ENCODE measurements around the gene FKTN.

The FKTN gene

DNA sequence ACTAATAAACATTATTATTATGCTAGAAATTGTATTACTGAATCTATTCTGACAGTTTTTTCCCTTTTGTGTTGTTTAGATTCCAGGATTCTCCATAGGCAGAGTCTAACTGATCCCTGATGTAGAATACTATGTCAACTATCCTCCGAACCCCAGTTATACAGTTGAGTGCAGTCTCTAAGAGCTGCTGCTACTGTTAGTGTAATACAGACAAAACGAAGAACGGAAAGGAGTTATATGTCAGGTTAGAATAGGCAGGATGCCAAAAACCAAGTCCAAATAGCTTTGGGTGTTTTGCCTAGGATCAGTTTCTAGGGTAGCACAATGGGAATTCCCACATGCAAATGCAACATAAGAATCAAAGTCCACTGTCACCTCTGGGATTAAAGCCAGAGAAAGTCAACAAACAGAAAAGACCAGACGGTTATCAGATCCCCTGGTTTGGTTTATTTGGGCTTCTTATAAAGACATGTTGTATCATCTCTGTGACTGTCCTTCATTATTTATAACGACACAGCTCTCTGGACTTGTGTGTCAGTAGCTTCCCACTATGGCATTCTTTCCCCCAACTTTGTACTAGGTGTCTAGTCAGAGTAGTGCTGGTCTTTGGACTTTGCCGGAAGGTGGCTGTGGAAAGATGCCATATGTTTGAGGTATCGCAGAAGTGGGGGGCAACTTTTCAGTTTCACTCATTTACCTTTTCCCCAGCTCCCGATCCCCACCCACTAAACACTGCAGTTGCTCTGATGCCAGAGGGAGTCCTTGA, 121.5 kb downstream of the FKTN start:
- DNase-seq = no peak

GRCh38 chr9:105681313-105681712, 123.4 kb downstream of the FKTN start:
- DNase-seq = no peak

DNA sequence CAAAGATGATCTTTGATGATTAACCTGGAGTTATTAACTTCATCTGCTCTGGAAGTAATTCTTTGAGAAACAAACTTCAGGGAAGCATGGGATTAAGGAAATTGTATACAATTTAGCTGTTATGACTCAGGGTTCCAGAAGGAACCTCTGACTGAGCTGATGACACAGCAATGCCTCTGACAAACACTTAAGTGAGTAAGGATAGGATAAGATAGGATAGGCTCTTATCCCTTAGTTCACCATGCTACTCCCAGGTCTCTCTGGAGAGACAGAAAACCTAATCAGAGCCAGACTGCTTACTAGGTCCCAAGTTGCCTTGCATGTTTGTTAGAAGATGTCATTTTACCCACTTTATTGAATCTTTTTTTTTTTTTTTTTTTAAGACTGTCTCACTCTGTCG, 123.8 kb downstream of the FKTN start:
- DNase-seq = no peak

GRCh38 chr9:105683688-105684275, 125.9 kb downstream of the FKTN start:
- no peak for DNase-seq

GRCh38 chr9:105686936-105687335, 129.0 kb downstream of the FKTN start:
- DNase-seq = no peak
